BLaER1 treated with 17β-estradiol and CSF1 and Interleukin-3, amounts not matched to agents 10 nM and 100 nM (cell line): ENCODE results near the gene SPEM3.

ENCODE experiments used
- H3K27ac ChIP-seq, 11 experiments: shearing (Covaris generic); formaldehyde crosslinking; 2 replicates each; pipeline ENCODE4 v1.8.1; 2022
- H3K27me3 ChIP-seq, 11 experiments: shearing (Covaris generic); formaldehyde crosslinking; 2 replicates each; pipeline ENCODE4 v1.8.1; 2022
- H3K36me3 ChIP-seq, 11 experiments: shearing (Covaris generic); formaldehyde crosslinking; 2 replicates each; pipeline ENCODE4 v1.8.1; 2022
- H3K4me1 ChIP-seq, 10 experiments: shearing (Covaris generic); formaldehyde crosslinking; 2 replicates each; pipeline ENCODE4 v1.8.1; 2022
- H3K4me2 ChIP-seq, 11 experiments: shearing (Covaris generic); formaldehyde crosslinking; 2 replicates each; pipeline ENCODE4 v1.8.1; 2022
- H3K4me3 ChIP-seq, 10 experiments: shearing (Covaris generic); formaldehyde crosslinking; 2 replicates each; pipeline ENCODE4 v1.8.1; 2022
- H3K9ac ChIP-seq, 11 experiments: shearing (Covaris generic); formaldehyde crosslinking; 2 replicates each; pipeline ENCODE4 v1.8.1; 2022
- H3K9me3 ChIP-seq, 11 experiments: shearing (Covaris generic); formaldehyde crosslinking; replicated peaks in 1 of 11; 2 replicates each; pipeline ENCODE4 v1.8.1; 2022
- H4K20me1 ChIP-seq, 11 experiments: shearing (Covaris generic); formaldehyde crosslinking; 2 replicates each; pipeline ENCODE4 v1.8.1; 2022
- Cebpa-rat ChIP-seq, 11 experiments: shearing (Covaris generic); IDR thresholded peaks; 2 replicates each; pipeline ENCODE4 v1.8.1; 2022

Gene SPEM3

DNA sequence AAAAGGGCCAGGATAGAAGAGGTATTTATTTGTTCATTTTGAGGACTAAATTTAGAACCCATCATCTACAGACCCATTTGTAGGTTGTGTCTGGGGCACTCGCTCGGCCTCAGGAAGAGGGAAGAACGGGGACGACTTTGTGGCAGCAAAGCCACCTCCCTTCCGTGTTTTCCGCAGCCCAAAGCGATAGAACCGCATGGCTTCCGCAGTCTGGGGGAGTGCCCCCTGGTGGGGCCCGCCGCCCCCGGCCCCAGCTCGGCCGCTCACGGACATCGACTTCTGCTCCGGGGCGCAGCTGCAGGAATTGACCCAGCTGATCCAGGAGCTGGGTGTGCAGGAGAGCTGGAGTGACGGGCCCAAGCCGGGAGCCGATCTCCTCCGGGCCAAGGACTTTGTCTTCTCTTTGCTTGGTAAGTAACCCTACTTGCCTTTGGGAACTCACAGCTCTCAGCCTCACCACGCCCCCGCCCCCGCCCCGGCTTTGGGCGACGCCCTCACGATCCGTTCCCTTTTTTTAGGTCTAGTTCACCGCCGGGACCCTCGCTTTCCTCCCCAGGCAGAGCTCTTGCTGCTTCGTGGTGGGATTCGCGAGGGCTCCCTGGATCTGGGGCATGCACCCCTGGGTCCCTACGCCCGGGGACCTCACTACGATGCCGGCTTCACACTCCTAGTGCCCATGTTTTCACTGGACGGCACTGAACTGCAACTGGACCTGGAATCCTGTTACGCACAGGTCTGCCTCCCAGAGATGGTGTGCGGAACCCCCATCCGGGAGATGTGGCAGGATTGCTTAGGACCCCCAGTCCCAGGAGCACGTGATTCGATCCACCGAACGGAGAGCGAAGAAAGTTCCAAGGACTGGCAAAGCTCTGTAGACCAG lies 7.3 kb downstream of the SPEM3 start:
- peaks cover 46 to 61% (median 55%) of the 10 kb centered on the region in 10 experiments for H3K4me1 ChIP-seq
- peak overlapping the region; percentile 63 to 80 (median 74) for H3K4me3 ChIP-seq

GRCh38 chr17:7436556-7437368 lies 8.1 kb downstream of the SPEM3 start:
- peak overlapping the region; percentile 70 to 84 (median 81); a peak in 21 of 22 replicates for H3K9ac ChIP-seq
- H3K27me3 ChIP-seq: peaks cover 45 to 51% (median 48%) of the 10 kb centered on the region in 11 experiments
- peak overlapping the region; percentile 92 to 99 (median 95) for H3K4me2 ChIP-seq
- H3K36me3 ChIP-seq: no peaks in the 10 kb centered on the region
- H3K9me3 ChIP-seq: no peaks in the 10 kb centered on the region
- H3K27ac ChIP-seq: peak overlapping the region in 9 of 11 experiments; percentile 66 to 84 (median 74); a peak in 14 of 22 replicates
- peak overlapping the region; percentile 63 to 80 (median 74) for H3K4me3 ChIP-seq
- peaks cover 46 to 62% (median 57%) of the 10 kb centered on the region in 10 experiments for H3K4me1 ChIP-seq
- peaks cover 18 to 54% (median 42%) of the 10 kb centered on the region in 11 experiments; a peak in 21 of 22 replicates for H4K20me1 ChIP-seq
- no peak for TF ChIP-seq Cebpa-rat (IDR thresholded peaks at IDR 0.05)

More for the DNA sequence above, 7.3 kb downstream of the SPEM3 start:
- Histone ChIP-seq H3K27me3 (peaks cover 36 to 43% (median 40%) of the 10 kb centered on the region in 11 experiments), H3K9ac (peak overlapping the region; percentile 70 to 84 (median 81)), H4K20me1 (peaks cover 18 to 49% (median 40%) of the 10 kb centered on the region in 11 experiments; a peak in 21 of 22 replicates), H3K9me3 (no peaks in the 10 kb centered on the region), H3K4me2 (peak overlapping the region; percentile 92 to 99 (median 95)), H3K27ac (peak overlapping the region in 10 of 11 experiments; percentile 64 to 84 (median 73); a peak in 21 of 22 replicates), H3K36me3 (no peaks in the 10 kb centered on the region)
- no peak for TF ChIP-seq Cebpa-rat (IDR thresholded peaks at IDR 0.05)

DNA sequence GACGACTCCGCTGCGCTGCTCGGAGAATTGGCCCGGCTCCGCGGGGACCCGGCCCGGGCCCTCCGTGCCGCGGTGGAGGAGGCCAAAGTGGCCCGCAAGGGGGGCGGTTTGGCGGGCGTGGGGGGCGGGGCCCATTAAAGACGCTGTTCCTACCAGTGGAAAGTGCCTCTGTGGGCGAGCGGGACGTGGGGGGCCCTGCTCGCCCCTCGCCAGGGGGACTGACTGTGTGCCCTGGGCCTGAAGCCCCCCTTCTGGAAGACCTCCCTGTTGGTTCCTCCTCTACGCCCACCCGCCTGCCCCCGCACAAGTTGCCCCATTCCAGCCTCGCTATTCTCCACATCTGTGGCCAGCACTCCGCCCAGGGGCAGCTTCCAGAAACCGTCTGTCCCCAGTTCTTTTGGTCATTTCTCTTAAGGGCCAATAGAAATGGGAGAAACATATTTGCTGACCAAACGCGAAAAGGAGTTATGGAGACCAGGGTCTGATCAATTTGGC lies 8.8 kb downstream of the SPEM3 start:
- H3K9ac ChIP-seq: peak overlapping the region in 10 of 11 experiments; percentile 40 to 84 (median 74); a peak in 8 of 22 replicates
- H3K27me3 ChIP-seq: peaks cover 51 to 58% (median 55%) of the 10 kb centered on the region in 11 experiments
- no peak for TF ChIP-seq Cebpa-rat (IDR thresholded peaks at IDR 0.05)
- H3K4me2 ChIP-seq: peak overlapping the region; percentile 92 to 99 (median 95)
- H3K27ac ChIP-seq: no peak overlapping the region
- H4K20me1 ChIP-seq: peaks cover 18 to 56% (median 42%) of the 10 kb centered on the region in 11 experiments; a peak in 21 of 22 replicates
- H3K9me3 ChIP-seq: no peaks in the 10 kb centered on the region
- H3K4me1 ChIP-seq: peaks cover 46 to 62% (median 57%) of the 10 kb centered on the region in 10 experiments
- H3K36me3 ChIP-seq: no peaks in the 10 kb centered on the region
- peak overlapping the region; percentile 63 to 80 (median 74); a peak in 19 of 20 replicates for H3K4me3 ChIP-seq

GRCh38 chr17:7437950-7438614 lies 9.4 kb downstream of the SPEM3 start:
- Histone ChIP-seq H3K36me3 (no peaks in the 10 kb centered on the region), H4K20me1 (peaks cover 18 to 58% (median 42%) of the 10 kb centered on the region in 11 experiments; a peak in 21 of 22 replicates), H3K9ac (peak overlapping the region in 10 of 11 experiments; percentile 34 to 82 (median 60); a peak in 19 of 22 replicates), H3K4me2 (peak overlapping the region; percentile 92 to 99 (median 95)), H3K4me1 (peaks cover 46 to 62% (median 57%) of the 10 kb centered on the region in 10 experiments), H3K27ac (no peak overlapping the region), H3K9me3 (no peaks in the 10 kb centered on the region), H3K4me3 (peak overlapping the region; percentile 47 to 79 (median 68)), H3K27me3 (peaks cover 58 to 64% (median 61%) of the 10 kb centered on the region in 11 experiments)
- no peak for TF ChIP-seq Cebpa-rat (IDR thresholded peaks at IDR 0.05)

GRCh38 chr17:7438656-7439460 lies 10.2 kb downstream of the SPEM3 start:
- H3K9me3 ChIP-seq: no peaks in the 10 kb centered on the region
- H3K4me1 ChIP-seq: peaks cover 46 to 61% (median 57%) of the 10 kb centered on the region in 10 experiments
- H3K27ac ChIP-seq: no peak overlapping the region
- peaks cover 18 to 65% (median 42%) of the 10 kb centered on the region in 11 experiments; a peak in 21 of 22 replicates for H4K20me1 ChIP-seq
- no peak for TF ChIP-seq Cebpa-rat (IDR thresholded peaks at IDR 0.05)
- H3K4me3 ChIP-seq: peak overlapping the region; percentile 42 to 79 (median 65); a peak in 19 of 20 replicates
- peak overlapping the region; percentile 92 to 99 (median 95) for H3K4me2 ChIP-seq
- no peaks in the 10 kb centered on the region for H3K36me3 ChIP-seq
- peaks cover 66 to 72% (median 69%) of the 10 kb centered on the region in 11 experiments for H3K27me3 ChIP-seq
- H3K9ac ChIP-seq: peak overlapping the region in 10 of 11 experiments; percentile 34 to 82 (median 60); a peak in 15 of 22 replicates

- Histone ChIP-seq H3K4me1 (peaks cover 46 to 63% (median 57%) of the 10 kb centered on the region in 10 experiments), H3K27ac (no peak within 1 kb of the TSS), H3K36me3 (no peaks in the 10 kb centered on the region), H3K9me3 (no peaks in the 10 kb centered on the region), H3K27me3 (peaks cover 73 to 80% (median 76%) of the 10 kb centered on the region in 11 experiments), H3K4me3 (peak within 1 kb of the TSS; percentile 48 to 79 (median 65)), H3K9ac (peak within 1 kb of the TSS; percentile 30 to 82 (median 61); a peak in 21 of 22 replicates), H4K20me1 (peaks cover 18 to 66% (median 46%) of the 10 kb centered on the region in 11 experiments; a peak in 21 of 22 replicates), H3K4me2 (peak within 1 kb of the TSS; percentile 92 to 99 (median 95))
- TF ChIP-seq Cebpa-rat (IDR thresholded peaks at IDR 0.05): no peak
Observed at GRCh38 chr17:7439462-7440112, 10.9 kb downstream of the SPEM3 start, which contains the start of gene FGF11. Gene FGF11 (plus strand): TSS chr17:7439512. CDS start chr17:7439621, 109 bp downstream.
